Effector memory CD8-positive, alpha-beta T cell (primary cell): Measurements from ENCODE around the gene YPEL2.
"Not testable (repeated sequence)": the region's sequence is repeated elsewhere in the genome, so short reads cannot be mapped to it uniquely, and the experiment has no call there.

Source experiments
- ATAC-seq: fragments of 150-1000 bp; cut with Tn5 transposase; replicated peaks from 2 replicates; pipeline ENCODE4 v1.10.0; 2021; ENCODE audit warnings: mild to moderate bottlenecking, moderate library complexity
- DNase-seq, 3 experiments: peaks; one replicate each; pipeline ENCODE4 v3.0.0; 2021
- H3K27ac Mint-ChIP-seq, 2 donors: one replicate each; pipeline ENCODE4 v1.8.0; 2022; ENCODE audit warnings: mild to moderate bottlenecking in 2 of 2, mixed read lengths in 2 of 2, moderate library complexity in 2 of 2
- H3K27me3 Mint-ChIP-seq, 2 donors: one replicate each; pipeline ENCODE4 v1.8.0; 2022; ENCODE audit warnings: mixed read lengths in 2 of 2
- H3K36me3 Mint-ChIP-seq: one replicate; pipeline ENCODE4 v1.8.0; 2022; ENCODE audit warnings: mild to moderate bottlenecking, moderate library complexity, mixed read lengths; ENCODE audit not compliant: insufficient read depth
- H3K4me1 Mint-ChIP-seq, 2 donors: one replicate each; pipeline ENCODE4 v1.8.0; 2022; ENCODE audit warnings: low read depth in 2 of 2, mixed read lengths in 2 of 2
- H3K4me3 Mint-ChIP-seq, 2 donors: one replicate each; pipeline ENCODE4 v1.8.0; 2022; ENCODE audit warnings: mild to moderate bottlenecking in 2 of 2, mixed read lengths in 2 of 2, moderate library complexity in 2 of 2
- H3K9me3 Mint-ChIP-seq, 2 donors: one replicate each; pipeline ENCODE4 v1.8.0; 2022; ENCODE audit warnings: mixed read lengths in 2 of 2

YPEL2 gene

GRCh38 chr17:59311051-59311468 lies 20.4 kb upstream of the YPEL2 start:
- H3K36me3 Mint-ChIP-seq, result no peaks in the 10 kb centered on the region
- H3K4me3 Mint-ChIP-seq, result no peak overlapping the region
- H3K27me3 Mint-ChIP-seq, result no peaks in the 10 kb centered on the region
- H3K4me1 Mint-ChIP-seq, result peaks cover 2 to 3% of the 10 kb centered on the region in 2 donors
- ATAC-seq, result peak; percentile 94
- no peaks in the 10 kb centered on the region for H3K9me3 Mint-ChIP-seq
- H3K27ac Mint-ChIP-seq, result no peak overlapping the region
- peak; percentile 41 to 51 (median 44) for DNase-seq

- ATAC-seq, DNase-seq, H3K4me3 Mint-ChIP-seq, H3K36me3 Mint-ChIP-seq, H3K9me3 Mint-ChIP-seq, H3K27ac Mint-ChIP-seq, H3K4me1 Mint-ChIP-seq, H3K27me3 Mint-ChIP-seq: not testable (repeated sequence)
Measured at GRCh38 chr17:59311521-59311920, 19.9 kb upstream of the YPEL2 start.

- H3K36me3 Mint-ChIP-seq, result no peaks in the 10 kb centered on the region
- DNase-seq (no peak), ATAC-seq (no peak)
- no peak overlapping the region for H3K27ac Mint-ChIP-seq
- H3K4me3 Mint-ChIP-seq, result no peak overlapping the region
- H3K9me3 Mint-ChIP-seq, result no peaks in the 10 kb centered on the region
- H3K4me1 Mint-ChIP-seq, result peaks cover 1% of the 10 kb centered on the region in 2 donors
- H3K27me3 Mint-ChIP-seq, result no peaks in the 10 kb centered on the region
Measured at GRCh38 chr17:59315866-59316265, 15.6 kb upstream of the YPEL2 start.

- ATAC-seq (no peak), DNase-seq (no peak)
- H3K9me3 Mint-ChIP-seq, result no peaks in the 10 kb centered on the region
- peaks cover 20 to 25% of the 10 kb centered on the region in 2 donors for H3K4me1 Mint-ChIP-seq
- H3K27ac Mint-ChIP-seq, result peak overlapping the region; percentile 49 to 87
- no peak overlapping the region for H3K4me3 Mint-ChIP-seq
- H3K27me3 Mint-ChIP-seq, result no peaks in the 10 kb centered on the region
- H3K36me3 Mint-ChIP-seq, result peaks cover 4% of the 10 kb centered on the region
Measured at GRCh38 chr17:59327121-59327980, 4.1 kb upstream of the YPEL2 start.

GRCh38 chr17:59327981-59328290 lies 3.5 kb upstream of the YPEL2 start:
- H3K9me3 Mint-ChIP-seq, result no peaks in the 10 kb centered on the region
- ATAC-seq (no peak), DNase-seq (no peak)
- peaks cover 24 to 29% of the 10 kb centered on the region in 2 donors for H3K4me1 Mint-ChIP-seq
- H3K27me3 Mint-ChIP-seq, result no peaks in the 10 kb centered on the region
- no peak overlapping the region for H3K4me3 Mint-ChIP-seq
- peaks cover 4% of the 10 kb centered on the region for H3K36me3 Mint-ChIP-seq
- H3K27ac Mint-ChIP-seq, result peak overlapping the region; percentile 49 to 87

GRCh38 chr17:59328601-59329000 lies 2.9 kb upstream of the YPEL2 start:
- H3K27me3 Mint-ChIP-seq, result no peaks in the 10 kb centered on the region
- peaks cover 4% of the 10 kb centered on the region for H3K36me3 Mint-ChIP-seq
- DNase-seq, result no peak
- H3K4me3 Mint-ChIP-seq, result no peak overlapping the region
- ATAC-seq, result no peak
- peak overlapping the region; percentile 49 to 87 for H3K27ac Mint-ChIP-seq
- no peaks in the 10 kb centered on the region for H3K9me3 Mint-ChIP-seq
- peaks cover 25 to 35% of the 10 kb centered on the region in 2 donors for H3K4me1 Mint-ChIP-seq

- ATAC-seq, result peak; percentile 63
- H3K36me3 Mint-ChIP-seq, result peaks cover 4% of the 10 kb centered on the region
- H3K27ac Mint-ChIP-seq, result peak overlapping the region; percentile 49 to 87
- H3K4me3 Mint-ChIP-seq, result peak overlapping the region; percentile 36 to 47
- no peaks in the 10 kb centered on the region for H3K9me3 Mint-ChIP-seq
- H3K4me1 Mint-ChIP-seq, result peaks cover 31 to 40% of the 10 kb centered on the region in 2 donors
- H3K27me3 Mint-ChIP-seq, result no peaks in the 10 kb centered on the region
- peak; percentile 27 to 40 (median 39) for DNase-seq
Measured at GRCh38 chr17:59329176-59330052, 2.0 kb upstream of the YPEL2 start.

- DNase-seq (no peak), ATAC-seq (no peak)
- peak overlapping the region; percentile 47 to 73 for H3K4me3 Mint-ChIP-seq
- no peaks in the 10 kb centered on the region for H3K9me3 Mint-ChIP-seq
- peak overlapping the region; percentile 49 to 87 for H3K27ac Mint-ChIP-seq
- H3K27me3 Mint-ChIP-seq, result no peaks in the 10 kb centered on the region
- peaks cover 35 to 46% of the 10 kb centered on the region in 2 donors for H3K4me1 Mint-ChIP-seq
- H3K36me3 Mint-ChIP-seq, result peaks cover 4% of the 10 kb centered on the region
Measured at GRCh38 chr17:59330053-59330942, 1.2 kb upstream of the YPEL2 start.

- Mint-ChIP-seq H3K4me3 (peak overlapping the region; percentile 84 to 86), H3K36me3 (peaks cover 4% of the 10 kb centered on the region), H3K27me3 (no peaks in the 10 kb centered on the region), H3K9me3 (no peaks in the 10 kb centered on the region), H3K4me1 (peaks cover 40 to 51% of the 10 kb centered on the region in 2 donors), H3K27ac (peak overlapping the region; percentile 44 to 69)
- DNase-seq (peak in 2 of 3 experiments; percentile 9 to 10), ATAC-seq (no peak)
Measured at GRCh38 chr17:59331929-59332748, 684 bp downstream of the YPEL2 start.

- Mint-ChIP-seq H3K4me1 (peaks cover 36 to 49% of the 10 kb centered on the region in 2 donors), H3K9me3 (no peaks in the 10 kb centered on the region), H3K27me3 (no peaks in the 10 kb centered on the region), H3K27ac (peak overlapping the region; percentile 44 to 69), H3K4me3 (peak overlapping the region; percentile 84 to 86), H3K36me3 (peaks cover 4% of the 10 kb centered on the region)
- no peak for ATAC-seq
- DNase-seq, result peak in 1 of 3 experiments; percentile 8
Measured at GRCh38 chr17:59332749-59333377, 1.4 kb downstream of the YPEL2 start.

- peaks cover 37 to 49% of the 10 kb centered on the region in 2 donors for H3K4me1 Mint-ChIP-seq
- no peak overlapping the region for H3K27ac Mint-ChIP-seq
- H3K36me3 Mint-ChIP-seq, result peaks cover 4% of the 10 kb centered on the region
- H3K9me3 Mint-ChIP-seq, result no peaks in the 10 kb centered on the region
- H3K27me3 Mint-ChIP-seq, result no peaks in the 10 kb centered on the region
- DNase-seq, result no peak
- peak overlapping the region; percentile 84 to 86 for H3K4me3 Mint-ChIP-seq
- ATAC-seq, result no peak
Measured at GRCh38 chr17:59333836-59334235, 2.4 kb downstream of the YPEL2 start.

- no peak for ATAC-seq
- no peak for DNase-seq
- H3K4me3 Mint-ChIP-seq, result no peak overlapping the region
- H3K27me3 Mint-ChIP-seq, result no peaks in the 10 kb centered on the region
- H3K27ac Mint-ChIP-seq, result no peak overlapping the region
- no peaks in the 10 kb centered on the region for H3K36me3 Mint-ChIP-seq
- no peaks in the 10 kb centered on the region for H3K9me3 Mint-ChIP-seq
- H3K4me1 Mint-ChIP-seq, result peaks cover 29 to 35% of the 10 kb centered on the region in 2 donors
Measured at GRCh38 chr17:59335685-59336084, 4.2 kb downstream of the YPEL2 start.
